Pancreas (tissue), 10 donors: Measurements from ENCODE around the gene ABRACL. TPM values are rescaled to one million over a fixed set of nuclear protein-coding genes. Genes with fewer than 3 reads are reported as not detected.
"Not testable (repeated sequence)": the region's sequence is repeated elsewhere in the genome, so short reads cannot be mapped to it uniquely, and the experiment has no call there.

Experiments
- ATAC-seq, 4 donors: fragments of 200-7000 bp; cut with Tn5 transposase; one replicate each; pipeline versions ENCODE4 v1.8.0 to v1.9.1; 2020; ENCODE audit warnings: mild to moderate bottlenecking in 4 of 4, moderate library complexity in 4 of 4
- DNase-seq, 6 donors: peaks; one replicate each; pipeline ENCODE4 v3.0.0-alpha.2; 2020
- FAIRE-seq: peaks from 2 replicates; lab custom pipeline; 2012; peaks lifted over from hg19 to GRCh38; lab: Jason Lieb, UNC
- H3K27ac ChIP-seq, 4 donors: fragments of 200-600 bp; sonication (generic); 1 replicate in 3 of 4; 2 replicates in 1 of 4; pipeline versions ENCODE4 v1.5.0 to v1.8.0; 2020
- H3K27me3 ChIP-seq, 4 donors: fragments of 200-600 bp; one replicate each; pipeline ENCODE4 v1.8.0; 2021
- H3K36me3 ChIP-seq, 3 donors: fragments of 200-600 bp; sonication (generic) in 1 of 3; one replicate each; pipeline versions ENCODE4 v1.5.0 to v1.8.0; 2020 to 2021
- H3K4me1 ChIP-seq, 3 donors: fragments of 200-600 bp; one replicate each; pipeline ENCODE4 v1.8.0; 2021
- H3K4me3 ChIP-seq, 4 donors: fragments of 200-600 bp; sonication (generic) in 2 of 4; one replicate each; pipeline versions ENCODE4 v1.5.0 to v1.8.0; 2020 to 2021
- H3K9me3 ChIP-seq, 4 donors: fragments of 200-600 bp; one replicate each; pipeline ENCODE4 v1.8.0; 2021
- WGBS, 2 donors: extraction: QIAGEN DNeasy Blood & Tissue Kit; methylation state at CpG; one replicate each; pipeline ENCODE4 v1.1.7; 2013; 5-methylcytosine and 5-hydroxymethylcytosine counted together
- intact Hi-C, 3 donors: fragments of 100-400 bp; cut with DNase I; formaldehyde crosslinking; loops; one replicate each; pipeline versions ENCODE4 v1.11.1 to v1.14.2; 2022
- polyA plus RNA-seq, 2 donors: library from polyadenylated mRNA; stranded (reverse); fragments of 200-250 nt; gene quantifications; one replicate each; pipeline ENCODE4 v1.2.3, GENCODE V29; 2013
- total RNA-seq, 6 donors: library from RNA; stranded (reverse); fragmentation: NEBNext Ultra II Directional in 4 of 6; extraction: Animal tissue kit (Norgen Biotek cat#: 25700) in 4 of 6; gene quantifications; one replicate each; pipeline versions ENCODE4 v1.2.1 to v1.2.4, GENCODE V29; 2021 to 2023
- TF ChIP-seq, protein P1 (sequence below), 4 donors: fragments of 200-600 bp; sonication (generic) in 3 of 4; IDR thresholded peaks; one replicate each; pipeline versions ENCODE4 v1.5.0 to v1.8.0; 2021; ENCODE audit warnings: antibody characterized with exemption in 4 of 4
- donor health status: healthy with polysubstance abuse.
- donor health status: DM: no; HTN: no; CAD: no; lungs with moderate emphysema.
- donor health status: DM: no; HTN: no; CAD: no.
- donor health status: control.
- donor health status: control.
- donor health status: Bipolar disorder and iron deficiency.
- donor health status: DM: yes; HTN: yes; CAD: no.
- donor health status: DM: no; HTN: no; CAD: no.
- donor health status: DM: no; HTN: no; CAD: no.
- donor health status: DM: yes; HTN: yes; CAD: no.

The ABRACL gene
- total and polyA plus RNA-seq, 8 donors: 3.8 to 19.2 (median 8.2) TPM

DNA sequence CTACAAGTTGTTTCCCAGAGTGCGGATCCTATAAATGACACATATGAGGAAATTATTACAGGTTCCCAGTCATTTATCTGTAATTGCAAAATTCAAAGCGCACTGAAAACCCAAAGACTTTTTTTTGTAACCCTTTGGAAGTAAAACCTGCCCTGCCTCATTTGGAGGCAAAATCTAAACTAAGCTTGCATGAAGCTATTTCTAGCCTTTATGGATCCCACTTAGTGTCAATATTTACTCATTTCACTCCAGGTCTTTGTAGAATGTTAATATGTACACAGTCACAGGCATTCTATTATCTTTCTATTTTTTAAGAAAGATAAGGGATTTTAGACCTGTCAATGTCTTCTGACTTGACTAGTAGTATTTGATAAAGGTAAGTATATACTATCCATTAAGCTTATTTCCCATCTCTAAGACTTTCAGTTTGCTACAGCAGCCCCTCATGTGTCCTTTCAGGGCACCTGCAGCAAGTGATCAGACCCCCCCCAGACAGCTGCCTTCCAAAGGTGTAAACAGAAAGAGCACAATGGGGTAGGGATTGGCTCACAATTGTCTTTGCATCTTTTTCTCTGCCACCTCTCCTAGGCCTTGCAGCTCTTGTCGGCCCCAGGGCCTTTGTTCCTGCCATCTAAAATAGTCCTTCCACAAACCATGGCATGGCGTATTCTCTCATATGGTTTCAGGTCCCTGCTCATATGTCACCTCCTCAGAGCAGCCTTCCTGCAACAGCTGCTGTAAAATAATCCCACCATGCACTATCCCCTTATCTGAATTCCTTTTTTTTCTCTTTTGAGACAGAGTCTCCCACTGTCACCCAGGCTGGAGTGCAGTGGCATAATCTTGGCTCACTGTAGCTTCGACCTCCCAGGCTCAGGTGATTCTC, 39.2 kb upstream of the ABRACL start:
- WGBS, 2 donors: 60 to 67% methylated on average over 5 of the region's 5 CpGs
- TF ChIP-seq, protein P1, sequence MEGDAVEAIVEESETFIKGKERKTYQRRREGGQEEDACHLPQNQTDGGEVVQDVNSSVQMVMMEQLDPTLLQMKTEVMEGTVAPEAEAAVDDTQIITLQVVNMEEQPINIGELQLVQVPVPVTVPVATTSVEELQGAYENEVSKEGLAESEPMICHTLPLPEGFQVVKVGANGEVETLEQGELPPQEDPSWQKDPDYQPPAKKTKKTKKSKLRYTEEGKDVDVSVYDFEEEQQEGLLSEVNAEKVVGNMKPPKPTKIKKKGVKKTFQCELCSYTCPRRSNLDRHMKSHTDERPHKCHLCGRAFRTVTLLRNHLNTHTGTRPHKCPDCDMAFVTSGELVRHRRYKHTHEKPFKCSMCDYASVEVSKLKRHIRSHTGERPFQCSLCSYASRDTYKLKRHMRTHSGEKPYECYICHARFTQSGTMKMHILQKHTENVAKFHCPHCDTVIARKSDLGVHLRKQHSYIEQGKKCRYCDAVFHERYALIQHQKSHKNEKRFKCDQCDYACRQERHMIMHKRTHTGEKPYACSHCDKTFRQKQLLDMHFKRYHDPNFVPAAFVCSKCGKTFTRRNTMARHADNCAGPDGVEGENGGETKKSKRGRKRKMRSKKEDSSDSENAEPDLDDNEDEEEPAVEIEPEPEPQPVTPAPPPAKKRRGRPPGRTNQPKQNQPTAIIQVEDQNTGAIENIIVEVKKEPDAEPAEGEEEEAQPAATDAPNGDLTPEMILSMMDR (IDR thresholded peaks at IDR 0.05): no peak
- Histone ChIP-seq H3K27ac (peak overlapping the region in 1 of 4 donors; percentile 86), H3K9me3 (no peaks in the 10 kb centered on the region), H3K4me1 (peaks cover 9 to 30% (median 26%) of the 10 kb centered on the region in 3 donors), H3K27me3 (no peaks in the 10 kb centered on the region), H3K36me3 (no peaks in the 10 kb centered on the region), H3K4me3 (no peak overlapping the region)
- intact Hi-C loops: no loop called here
- FAIRE-seq (no peak), ATAC-seq (peak in 2 of 4 donors; percentile 18 to 48), DNase-seq (no peak)

DNA sequence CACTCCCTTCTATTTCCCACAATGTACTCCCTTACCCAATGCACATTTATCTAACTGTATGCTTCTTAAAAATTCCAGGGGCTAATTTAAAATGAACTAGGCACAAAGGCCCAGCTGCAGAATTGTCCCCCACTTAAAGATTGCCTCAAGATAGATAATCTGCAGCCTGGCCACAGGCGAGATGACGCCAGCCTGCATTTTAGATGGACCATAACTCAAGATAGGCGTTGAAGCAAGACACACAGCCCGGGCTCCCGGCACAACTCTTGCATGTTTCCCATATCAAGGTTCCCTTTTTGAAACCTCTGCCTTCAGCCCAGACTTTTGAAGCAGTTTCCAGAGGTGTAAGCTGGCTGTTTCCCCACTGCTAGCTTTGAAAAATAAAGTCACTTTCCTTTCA, 37.3 kb upstream of the ABRACL start:
- no peaks in the 10 kb centered on the region for H3K27me3 ChIP-seq
- no peak overlapping the region for H3K27ac ChIP-seq
- ATAC-seq (no peak), FAIRE-seq (no peak), DNase-seq (no peak)
- H3K9me3 ChIP-seq: no peaks in the 10 kb centered on the region
- TF ChIP-seq, protein P1 (IDR thresholded peaks at IDR 0.05): no peak
- WGBS, 2 donors: 84 to 85% methylated on average over 5 of the region's 5 CpGs
- H3K4me1 ChIP-seq: peaks cover 9 to 14% (median 12%) of the 10 kb centered on the region in 3 donors
- H3K36me3 ChIP-seq: no peaks in the 10 kb centered on the region
- no peak overlapping the region for H3K4me3 ChIP-seq
- intact Hi-C loops: no loop called here

DNA sequence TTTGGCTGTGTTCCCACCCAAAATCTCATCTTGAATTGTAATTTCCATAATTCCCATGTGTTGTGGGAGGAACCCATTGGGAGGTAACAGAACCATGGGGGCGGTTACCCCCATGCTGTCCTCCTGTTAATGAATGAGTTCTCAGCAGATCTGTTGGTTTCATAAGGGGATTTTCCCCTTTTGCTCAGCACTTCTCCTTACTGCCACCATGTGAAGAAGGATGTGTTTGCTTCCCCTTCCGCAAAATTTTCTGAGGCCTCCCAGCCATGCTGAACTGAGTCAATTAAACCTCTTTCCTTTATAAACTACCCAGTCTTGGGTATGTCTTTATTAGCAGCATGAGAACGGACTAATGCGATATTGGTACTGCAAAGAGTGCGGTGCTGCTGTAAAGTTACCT, 35.6 kb upstream of the ABRACL start:
- H3K27me3 ChIP-seq, H3K9me3 ChIP-seq, intact Hi-C loops, H3K27ac ChIP-seq, ATAC-seq, H3K4me3 ChIP-seq, DNase-seq, H3K36me3 ChIP-seq, FAIRE-seq: not testable (repeated sequence)
- 92 to 94% methylated on average over 5 of the region's 5 CpGs for WGBS, 2 donors
- H3K4me1 ChIP-seq: peaks cover 9 to 10% (median 10%) of the 10 kb centered on the region in 3 donors

DNA sequence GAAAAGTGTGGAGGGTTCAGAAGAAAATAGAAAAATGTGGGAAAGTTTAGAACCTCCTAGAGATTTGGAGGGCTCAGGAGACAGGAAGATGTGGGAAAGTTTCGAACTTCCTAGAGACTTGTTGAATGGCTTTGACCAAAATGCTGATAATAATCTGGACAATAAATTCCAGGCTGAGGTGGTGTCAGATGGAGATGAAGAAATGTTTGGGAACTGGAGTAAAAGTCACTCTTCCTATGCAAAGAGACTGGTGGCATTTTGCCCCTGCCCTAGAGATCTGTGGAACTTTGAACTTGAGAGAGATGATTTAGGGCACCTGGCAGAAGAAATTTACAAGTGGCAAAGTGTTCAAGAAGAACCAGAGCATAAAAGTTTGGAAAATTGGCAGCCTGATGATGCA, 35.1 kb upstream of the ABRACL start:
- H3K4me3 ChIP-seq, H3K27me3 ChIP-seq, DNase-seq, H3K4me1 ChIP-seq, H3K27ac ChIP-seq, H3K36me3 ChIP-seq, ATAC-seq, H3K9me3 ChIP-seq, intact Hi-C loops, FAIRE-seq: not testable (repeated sequence)
- 76 to 92% methylated on average over 1 of the region's 1 CpG for WGBS, 2 donors

DNA sequence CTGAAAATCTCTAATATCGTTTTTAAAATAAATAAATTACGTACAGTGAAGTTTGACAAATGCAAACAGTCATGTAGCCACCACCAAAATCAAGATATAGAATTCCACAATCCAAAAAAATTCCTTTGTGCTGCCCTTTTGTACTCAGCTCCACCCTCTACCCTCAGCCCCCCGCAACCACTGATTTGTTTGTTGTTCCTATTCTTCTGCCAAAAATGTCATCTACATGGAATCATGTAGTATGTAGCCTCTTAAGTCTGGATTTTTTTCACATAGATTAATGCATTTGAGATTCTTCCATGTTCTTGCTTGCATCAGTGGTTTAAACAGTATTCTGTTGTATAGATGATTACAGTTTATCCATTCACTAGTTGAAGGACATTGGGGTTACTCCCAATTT, 32.0 kb upstream of the ABRACL start:
- no peaks in the 10 kb centered on the region for H3K4me1 ChIP-seq
- no peak overlapping the region for H3K4me3 ChIP-seq
- FAIRE-seq: no peak
- no peak overlapping the region for H3K27ac ChIP-seq
- WGBS, 2 donors: 15 to 24% methylated on average over 3 of the region's 3 CpGs
- no peaks in the 10 kb centered on the region for H3K36me3 ChIP-seq
- no peaks in the 10 kb centered on the region for H3K9me3 ChIP-seq
- peak in 2 of 6 donors; percentile 32 to 65 for DNase-seq
- no peaks in the 10 kb centered on the region for H3K27me3 ChIP-seq
- ATAC-seq: peak in 2 of 4 donors; percentile 51 to 98
- intact Hi-C loops: no loop called here
- TF ChIP-seq, protein P1 (IDR thresholded peaks at IDR 0.05): no peak

DNA sequence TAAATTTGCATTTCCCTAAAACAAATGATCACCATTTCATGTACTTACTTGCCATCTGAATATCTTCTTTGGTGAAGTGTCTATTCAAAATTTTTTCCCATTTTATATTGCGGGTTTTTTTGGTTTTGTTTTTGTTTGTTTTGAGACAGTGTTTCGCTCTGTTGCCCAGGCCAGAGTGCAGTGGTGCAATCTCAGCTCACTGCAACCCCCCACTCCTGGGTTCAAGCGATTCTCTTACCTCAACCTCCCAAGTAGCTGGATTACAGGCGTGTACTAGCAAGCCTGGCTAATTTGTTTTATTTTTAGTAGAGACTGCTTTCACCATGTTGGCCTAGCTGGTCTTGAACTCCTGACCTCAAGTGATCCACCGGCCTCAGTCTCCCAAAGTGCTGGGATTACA, 31.4 kb upstream of the ABRACL start:
- H3K36me3 ChIP-seq: no peaks in the 10 kb centered on the region
- no peaks in the 10 kb centered on the region for H3K27me3 ChIP-seq
- no peak overlapping the region for H3K27ac ChIP-seq
- no peak for FAIRE-seq
- H3K4me1 ChIP-seq: no peaks in the 10 kb centered on the region
- TF ChIP-seq, protein P1 (IDR thresholded peaks at IDR 0.05): no peak
- no peak for DNase-seq
- H3K4me3 ChIP-seq: no peak overlapping the region
- intact Hi-C loops: no loop called here
- no peaks in the 10 kb centered on the region for H3K9me3 ChIP-seq
- WGBS, 2 donors: 89 to 94% methylated on average over 5 of the region's 5 CpGs
- no peak for ATAC-seq
